HG02943 (cell line): ENCODE results near the gene C3orf62.
"Not testable (repeated sequence)": the region's sequence is repeated elsewhere in the genome, so short reads cannot be mapped to it uniquely, and the experiment has no call there.

Source experiments
- ATAC-seq: cut with Tn5 transposase; IDR thresholded peaks from one replicate; pipeline ENCODE4 v1.9.1; 2021; ENCODE audit warnings: mild to moderate bottlenecking, low read depth, moderate library complexity; ENCODE audit not compliant: unreplicated experiment

The C3orf62 gene

GRCh38 chr3:49270156-49270500 is 6.9 kb downstream of the C3orf62 start:
- ATAC-seq: no peak

GRCh38 chr3:49269443-49270155 is 7.4 kb downstream of the C3orf62 start:
- ATAC-seq: no peak

GRCh38 chr3:49266410-49267095 is 10.5 kb downstream of the C3orf62 start:
- no peak for ATAC-seq

GRCh38 chr3:49265661-49266386 is 11.2 kb downstream of the C3orf62 start:
- ATAC-seq: no peak

GRCh38 chr3:49263159-49263889 is 13.7 kb downstream of the C3orf62 start:
- no peak for ATAC-seq

- no peak for ATAC-seq
Measured at GRCh38 chr3:49260806-49261324, 16.2 kb downstream of the C3orf62 start.

GRCh38 chr3:49257187-49257586 is 19.8 kb downstream of the C3orf62 start:
- ATAC-seq: no peak

- no peak for ATAC-seq
Measured at GRCh38 chr3:49255718-49256511, 21.1 kb downstream of the C3orf62 start.

- no peak for ATAC-seq
Measured at GRCh38 chr3:49255112-49255511, 21.9 kb downstream of the C3orf62 start.

- ATAC-seq: no peak
Measured at GRCh38 chr3:49253512-49253911, 23.5 kb downstream of the C3orf62 start.

- no peak for ATAC-seq
Measured at GRCh38 chr3:49248840-49249227, 28.2 kb downstream of the C3orf62 start.

GRCh38 chr3:49244581-49245205 is 32.3 kb downstream of the C3orf62 start:
- ATAC-seq: no peak

GRCh38 chr3:49240091-49240490 is 36.9 kb downstream of the C3orf62 start:
- ATAC-seq: not testable (repeated sequence)

- no peak for ATAC-seq
Measured at GRCh38 chr3:49238274-49239127, 38.5 kb downstream of the C3orf62 start.

GRCh38 chr3:49237344-49237743 is 39.7 kb downstream of the C3orf62 start:
- ATAC-seq: no peak

- no peak for ATAC-seq
Measured at GRCh38 chr3:49236226-49236625, 40.8 kb downstream of the C3orf62 start.

- ATAC-seq: not testable (repeated sequence)
Measured at GRCh38 chr3:49228817-49229216, 48.2 kb downstream of the C3orf62 start.

GRCh38 chr3:49222002-49222401 is 55.0 kb downstream of the C3orf62 start:
- ATAC-seq: no peak
